GM19438 (cell line): Measurements from ENCODE around the gene MAPK14.
"Not testable (repeated sequence)": the region's sequence is repeated elsewhere in the genome, so short reads cannot be mapped to it uniquely, and the experiment has no call there.

ENCODE experiments used
- ATAC-seq: cut with Tn5 transposase; IDR thresholded peaks from one replicate; pipeline ENCODE4 v1.9.1; 2021; ENCODE audit warnings: low read depth; ENCODE audit not compliant: unreplicated experiment

Gene MAPK14

GRCh38 chr6:36120018-36120417 lies 92.4 kb downstream of the MAPK14 start:
- no peak for ATAC-seq

- ATAC-seq: no peak
Measured at GRCh38 chr6:36120539-36120938, 92.9 kb downstream of the MAPK14 start.

DNA sequence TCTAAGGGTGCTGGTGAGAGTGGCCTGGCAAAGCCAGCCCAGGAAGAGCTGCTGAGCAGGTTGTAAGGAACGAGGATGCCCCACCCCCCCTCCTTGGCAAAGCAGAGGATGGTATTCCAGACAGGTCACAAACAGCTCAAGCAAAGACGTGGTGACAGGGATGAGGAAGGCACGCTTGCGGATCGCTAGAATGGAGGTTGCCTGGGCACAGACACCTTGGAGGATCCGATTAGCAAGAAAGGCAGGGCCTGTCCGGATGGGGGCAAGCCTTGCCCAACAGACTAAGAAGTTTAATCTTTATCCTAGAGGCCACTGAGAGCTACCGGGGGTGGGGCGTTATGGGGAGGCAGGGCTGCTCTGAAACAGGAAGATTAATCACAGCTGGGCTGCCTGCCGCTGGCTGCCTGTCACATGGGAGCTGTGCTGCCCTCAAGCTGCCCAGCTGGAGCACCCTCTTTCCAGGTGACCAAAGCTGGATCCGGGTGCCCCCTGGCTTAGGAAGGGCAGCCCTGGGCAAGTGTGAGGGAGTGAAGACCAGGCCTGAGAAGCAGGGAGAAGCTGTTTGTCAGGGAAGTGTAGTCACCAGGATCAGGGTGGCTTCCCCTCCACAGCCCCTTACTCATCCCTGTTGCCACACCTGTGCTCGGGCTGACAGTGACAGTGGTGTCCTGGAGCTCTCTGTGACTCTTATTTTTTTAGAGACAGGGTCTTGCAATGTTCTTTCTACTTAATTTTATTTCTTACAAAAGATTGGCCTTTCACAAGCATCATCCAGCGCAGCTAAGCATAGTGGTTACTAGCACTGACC lies 93.6 kb downstream of the MAPK14 start:
- ATAC-seq: no peak

DNA sequence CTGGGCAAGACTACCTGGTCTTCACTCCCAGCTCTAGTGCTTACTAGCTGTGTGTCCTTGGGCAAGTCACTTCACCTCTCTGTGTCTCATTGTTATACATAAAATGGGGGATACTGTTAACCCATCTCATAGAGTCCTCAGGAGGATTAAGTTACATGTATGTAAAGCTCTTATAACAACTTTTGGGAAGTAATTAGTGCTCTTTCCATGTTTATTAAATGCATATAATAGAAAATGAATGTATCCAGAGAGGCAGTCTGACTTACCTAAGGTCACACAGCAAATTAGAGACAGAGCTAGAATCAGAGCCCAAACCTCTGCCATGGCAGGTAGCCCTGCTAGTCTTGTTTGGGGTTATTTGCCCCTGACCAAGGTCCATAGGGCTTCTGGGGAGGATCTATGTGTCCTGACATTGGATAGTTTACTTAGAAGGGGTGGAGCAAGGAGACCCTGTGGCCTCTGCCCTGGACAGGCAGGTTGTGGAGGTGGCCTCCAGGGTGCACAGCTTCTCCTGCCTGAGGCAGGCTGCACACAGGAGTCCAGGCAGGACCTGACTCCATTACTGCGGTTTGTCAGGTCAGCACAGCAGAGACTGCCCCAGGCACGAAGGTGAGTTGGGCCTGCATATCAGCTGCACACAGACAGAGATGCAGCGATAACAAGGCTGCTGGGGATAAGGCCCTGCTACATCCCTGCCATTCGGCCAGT lies 94.3 kb downstream of the MAPK14 start:
- no peak for ATAC-seq

GRCh38 chr6:36122495-36123269 lies 95.1 kb downstream of the MAPK14 start:
- no peak for ATAC-seq

- peak; percentile 53 for ATAC-seq
Measured at GRCh38 chr6:36123270-36124139, 95.9 kb downstream of the MAPK14 start.

GRCh38 chr6:36124346-36124745 lies 96.7 kb downstream of the MAPK14 start:
- ATAC-seq: not testable (repeated sequence)

GRCh38 chr6:36124881-36125280 lies 97.3 kb downstream of the MAPK14 start:
- no peak for ATAC-seq

GRCh38 chr6:36125575-36125974 lies 98.0 kb downstream of the MAPK14 start:
- ATAC-seq: no peak

DNA sequence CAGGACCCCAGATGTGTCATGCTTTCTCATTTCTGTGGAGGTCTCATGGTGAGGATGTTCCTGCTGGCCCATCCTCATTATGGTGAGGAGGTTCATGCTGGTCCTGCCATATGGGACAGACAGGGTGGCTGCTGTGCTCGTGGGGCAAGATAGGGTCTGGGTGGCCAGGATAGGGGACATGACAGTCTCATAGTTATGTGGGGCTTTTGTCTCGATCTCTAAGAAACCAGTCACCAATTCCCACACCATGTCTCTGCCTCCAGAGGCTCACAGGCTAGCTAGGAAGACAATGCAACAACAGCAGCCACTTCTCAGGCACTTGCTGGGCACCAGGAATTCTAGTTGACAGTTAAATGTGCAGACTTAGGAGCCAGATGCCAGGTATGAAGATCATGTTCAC lies 98.5 kb downstream of the MAPK14 start:
- no peak for ATAC-seq

- no peak for ATAC-seq
Measured at GRCh38 chr6:36126553-36127458, 99.2 kb downstream of the MAPK14 start.

GRCh38 chr6:36127462-36128016 lies 99.9 kb downstream of the MAPK14 start:
- no peak for ATAC-seq

GRCh38 chr6:36128073-36128472 lies 100.5 kb downstream of the MAPK14 start:
- ATAC-seq: no peak

DNA sequence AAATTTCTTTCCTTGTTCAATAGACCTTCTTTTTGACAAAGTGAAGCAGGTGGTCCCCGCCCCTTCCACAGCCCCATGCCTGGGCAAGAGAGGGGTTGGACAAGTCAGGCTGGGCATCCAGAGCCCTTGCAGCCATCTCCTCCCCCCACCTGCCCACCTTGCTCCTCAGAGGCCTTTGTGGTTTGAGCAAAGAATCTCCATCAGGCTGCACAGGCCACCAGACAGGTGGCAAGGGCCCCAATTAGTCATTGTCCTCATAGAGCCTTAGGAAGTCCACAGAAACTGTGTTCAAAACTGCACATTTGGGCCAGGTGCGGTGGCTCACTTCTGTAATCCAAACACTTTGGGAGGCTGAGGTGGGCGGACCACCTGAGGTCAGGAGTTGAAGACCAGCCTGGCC lies 101.2 kb downstream of the MAPK14 start:
- no peak for ATAC-seq

- not testable (repeated sequence) for ATAC-seq
Measured at GRCh38 chr6:36129334-36129733, 101.7 kb downstream of the MAPK14 start.

DNA sequence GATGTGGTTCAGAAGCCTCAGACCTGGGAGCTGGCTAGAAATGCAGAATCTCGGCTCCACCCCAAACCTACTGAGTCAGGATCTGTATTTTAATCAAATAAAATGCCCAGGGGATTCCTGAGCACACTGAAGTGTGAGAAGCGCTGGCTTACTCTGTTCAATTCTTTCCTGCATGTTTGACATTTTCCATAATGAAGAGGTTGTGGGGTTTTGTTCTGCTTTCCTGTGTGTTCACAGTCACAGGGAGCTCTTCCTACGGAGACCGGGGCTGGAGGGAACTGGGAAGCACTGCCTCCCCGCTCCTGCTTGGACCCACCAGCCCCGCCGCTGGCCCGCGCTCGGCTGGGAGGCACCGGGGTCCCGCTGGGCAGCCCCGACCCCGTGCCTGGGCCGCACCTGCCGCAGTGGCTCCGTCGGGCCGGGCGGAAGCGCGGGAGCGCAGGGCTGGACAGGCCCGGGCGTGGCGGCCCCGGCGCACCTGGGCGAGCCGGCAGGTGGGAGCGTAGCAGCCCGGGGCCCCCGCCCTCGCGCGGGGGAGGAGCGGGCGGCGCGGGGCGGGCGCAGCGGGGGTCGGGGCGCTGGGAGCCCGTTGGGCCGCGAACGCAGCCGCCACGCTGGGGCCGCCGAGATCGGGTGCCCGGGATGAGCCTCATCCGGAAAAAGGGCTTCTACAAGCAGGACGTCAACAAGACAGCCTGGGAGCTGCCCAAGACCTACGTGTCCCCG lies 102.5 kb downstream of the MAPK14 start, which contains the start of gene MAPK13:
TSS of gene MAPK13 (plus strand) at position 573 of the 726 bp plus-strand sequence. CDS start at position 643, 70 bp downstream.
- ATAC-seq: no peak

DNA sequence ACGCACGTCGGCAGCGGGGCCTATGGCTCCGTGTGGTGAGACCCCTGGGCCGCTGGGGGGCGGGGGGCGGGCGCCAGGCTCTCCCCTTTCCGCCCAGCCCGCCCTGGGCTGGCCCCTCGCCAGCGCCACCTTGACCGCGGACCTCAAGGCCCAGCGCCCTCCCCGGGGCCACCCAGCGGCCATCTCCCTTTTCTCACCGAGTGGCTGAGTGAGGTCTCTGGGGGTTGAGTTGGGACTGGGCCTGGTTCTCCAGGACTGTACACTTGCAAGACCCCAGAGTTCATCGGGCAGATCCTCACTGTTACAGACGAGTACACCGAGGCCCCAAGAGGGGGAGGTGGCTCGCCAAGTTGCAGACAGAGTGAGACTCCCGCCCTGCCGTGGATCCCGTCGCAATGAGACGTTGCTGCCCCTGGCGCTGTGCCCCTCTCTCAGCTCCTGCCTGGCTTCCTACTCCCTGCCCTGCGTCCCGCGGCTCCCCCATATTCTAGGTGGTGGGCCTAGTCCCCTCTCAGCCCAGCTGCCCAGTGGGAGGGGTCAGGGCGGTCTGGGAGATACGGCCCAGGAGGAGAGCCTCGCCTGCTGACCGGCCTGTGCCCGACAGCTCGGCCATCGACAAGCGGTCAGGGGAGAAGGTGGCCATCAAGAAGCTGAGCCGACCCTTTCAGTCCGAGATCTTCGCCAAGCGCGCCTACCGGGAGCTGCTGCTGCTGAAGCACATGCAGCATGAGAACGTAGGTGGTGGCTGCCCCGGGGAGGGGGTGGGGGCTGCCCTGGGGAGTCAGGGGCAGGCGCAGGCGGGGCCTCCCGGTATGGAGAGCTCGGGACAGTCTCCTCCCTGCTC lies 103.3 kb downstream of the MAPK14 start:
- no peak for ATAC-seq
